ENCODE results near the gene CRB1. TPM values are rescaled to one million over a fixed set of nuclear protein-coding genes. Genes with fewer than 3 reads are reported as not detected.

The CRB1 gene
- total and polyA plus RNA-seq, 9 of the 15 experiments (the other 6 are each of a cell fraction or from before 2014, with no cell fraction given) = 0.04 to 0.10 TPM; not detected in 7

DNA sequence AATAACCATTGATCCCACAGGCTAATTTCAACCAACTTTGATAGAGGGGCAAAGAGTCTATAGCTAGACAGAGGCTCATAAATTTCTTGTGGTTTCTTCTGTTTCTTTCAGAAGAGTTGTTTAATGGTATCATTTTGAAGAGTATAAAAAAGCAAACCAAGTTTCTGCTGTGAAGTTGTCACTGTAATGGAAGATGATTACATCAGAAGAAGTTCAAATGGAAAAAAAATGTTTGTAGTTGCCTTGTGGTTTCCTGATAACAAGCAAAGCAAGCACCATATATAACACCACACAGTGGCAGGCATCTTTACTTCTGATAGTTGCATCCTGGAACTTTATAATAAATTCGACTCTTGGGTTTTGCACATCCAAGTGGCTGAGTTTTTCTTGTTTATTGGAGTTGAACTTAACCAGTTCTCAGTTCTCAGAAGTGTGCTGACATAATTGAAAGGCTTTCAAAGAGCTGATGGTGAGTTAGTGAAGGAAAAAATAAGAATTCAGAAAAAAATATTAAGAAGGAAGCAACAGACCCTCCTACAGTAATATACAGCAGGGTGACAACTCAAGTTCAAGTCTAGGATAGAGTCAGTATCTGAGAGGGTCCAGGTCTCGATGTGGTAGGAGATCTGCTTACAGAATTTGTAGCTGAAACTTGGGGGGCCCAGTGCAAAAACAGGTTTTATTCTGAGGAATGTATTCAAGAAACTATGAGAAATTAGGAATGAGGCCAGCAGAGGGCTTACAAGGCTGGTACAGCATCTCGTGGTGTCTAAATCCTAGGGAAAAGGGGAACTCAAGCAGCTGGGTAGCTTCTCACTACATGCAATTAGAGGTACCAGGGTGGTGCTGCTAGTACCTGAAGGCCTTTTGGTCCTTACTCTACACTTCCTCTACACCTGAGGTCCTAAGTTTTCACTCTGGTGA lies 123.5 kb downstream of the CRB1 start:
- WGBS (ENCODE audit: insufficient coverage, low coverage, missing lambda C conversion rate) = 0% methylated on average over 3 of the region's 3 CpGs
- Histone ChIP-seq H3K4me2 (ENCODE audit: insufficient read depth, low read length) (no peak overlapping the region), H3K9me1 (ENCODE audit: control insufficient read depth, insufficient read depth, low read length) (no peaks in the 10 kb centered on the region), H3K27ac (ENCODE audit: extremely low read depth, low read depth, low read length) (no peak overlapping the region), H2AFZ (ENCODE audit: low read depth, low read length) (no peak overlapping the region; the same call in 1 of the 2 replicates), H3K27me3 (ENCODE audit: control insufficient read depth in 2 of 2, insufficient read depth in 2 of 2, low read length in 2 of 2) (no peaks in the 10 kb centered on the region), H4K20me1 (replicated peaks; ENCODE audit: control insufficient read depth, insufficient read depth, low read length) (no peaks in the 10 kb centered on the region), H3K9ac (ENCODE audit: insufficient read depth in 1 of 2, low read depth in 2 of 2, low read length in 2 of 2) (no peak overlapping the region), H3K9me3 (replicated peaks; ENCODE audit: control insufficient read depth, insufficient read depth, low read depth, low read length) (no peaks in the 10 kb centered on the region), H3K4me1 (replicated peaks in 1 of 2; ENCODE audit: control insufficient read depth in 2 of 2, insufficient read depth in 2 of 2, low read length in 2 of 2) (peaks cover 0 to 14% of the 10 kb centered on the region in 2 experiments; a peak in 1 of 5 replicates), H3K36me3 (ENCODE audit: control insufficient read depth, insufficient read depth, low read length) (no peaks in the 10 kb centered on the region), H3K4me3 (no peak overlapping the region), H3K79me2 (ENCODE audit: control insufficient read depth, insufficient read depth, low read length) (no peaks in the 10 kb centered on the region)
- no peak for FAIRE-seq
- intact Hi-C loops (cut with micrococcal nuclease) = no loop called here
- ChIA-PET CTCF (ENCODE audit: low intra/inter-chr PET ratio) (no interaction called here), POLR2A (interaction anchor here (1.3 to 1.9 kb wide), 2 partner anchors 8 to 35 kb away, joined by 3 to 10 read pairs; no protein-coding TSS in a partner anchor)
- peak; percentile 60; the same call in 2 of the 3 replicates for ATAC-seq
- in situ Hi-C loops (cut with MboI) = no loop called here
- DNase-seq (ENCODE audit: extremely low read depth in 1 of 4, low spot score in 3 of 4) = peak in 1 of 4 experiments; percentile 5
- no TSS peak for BruUV-seq (replicated peaks)
- peak; percentile 26 for TF ChIP-seq MEIS2 (IDR thresholded peaks at IDR 0.05; ENCODE audit: partially characterized antibody)
- no peak for TF ChIP-seq ATF7 (IDR thresholded peaks at IDR 0.05)
- no peak for TF ChIP-seq CHD2 (IDR thresholded peaks at IDR 0.05; ENCODE audit: low read depth, low read length)
- TF ChIP-seq, protein P1, sequence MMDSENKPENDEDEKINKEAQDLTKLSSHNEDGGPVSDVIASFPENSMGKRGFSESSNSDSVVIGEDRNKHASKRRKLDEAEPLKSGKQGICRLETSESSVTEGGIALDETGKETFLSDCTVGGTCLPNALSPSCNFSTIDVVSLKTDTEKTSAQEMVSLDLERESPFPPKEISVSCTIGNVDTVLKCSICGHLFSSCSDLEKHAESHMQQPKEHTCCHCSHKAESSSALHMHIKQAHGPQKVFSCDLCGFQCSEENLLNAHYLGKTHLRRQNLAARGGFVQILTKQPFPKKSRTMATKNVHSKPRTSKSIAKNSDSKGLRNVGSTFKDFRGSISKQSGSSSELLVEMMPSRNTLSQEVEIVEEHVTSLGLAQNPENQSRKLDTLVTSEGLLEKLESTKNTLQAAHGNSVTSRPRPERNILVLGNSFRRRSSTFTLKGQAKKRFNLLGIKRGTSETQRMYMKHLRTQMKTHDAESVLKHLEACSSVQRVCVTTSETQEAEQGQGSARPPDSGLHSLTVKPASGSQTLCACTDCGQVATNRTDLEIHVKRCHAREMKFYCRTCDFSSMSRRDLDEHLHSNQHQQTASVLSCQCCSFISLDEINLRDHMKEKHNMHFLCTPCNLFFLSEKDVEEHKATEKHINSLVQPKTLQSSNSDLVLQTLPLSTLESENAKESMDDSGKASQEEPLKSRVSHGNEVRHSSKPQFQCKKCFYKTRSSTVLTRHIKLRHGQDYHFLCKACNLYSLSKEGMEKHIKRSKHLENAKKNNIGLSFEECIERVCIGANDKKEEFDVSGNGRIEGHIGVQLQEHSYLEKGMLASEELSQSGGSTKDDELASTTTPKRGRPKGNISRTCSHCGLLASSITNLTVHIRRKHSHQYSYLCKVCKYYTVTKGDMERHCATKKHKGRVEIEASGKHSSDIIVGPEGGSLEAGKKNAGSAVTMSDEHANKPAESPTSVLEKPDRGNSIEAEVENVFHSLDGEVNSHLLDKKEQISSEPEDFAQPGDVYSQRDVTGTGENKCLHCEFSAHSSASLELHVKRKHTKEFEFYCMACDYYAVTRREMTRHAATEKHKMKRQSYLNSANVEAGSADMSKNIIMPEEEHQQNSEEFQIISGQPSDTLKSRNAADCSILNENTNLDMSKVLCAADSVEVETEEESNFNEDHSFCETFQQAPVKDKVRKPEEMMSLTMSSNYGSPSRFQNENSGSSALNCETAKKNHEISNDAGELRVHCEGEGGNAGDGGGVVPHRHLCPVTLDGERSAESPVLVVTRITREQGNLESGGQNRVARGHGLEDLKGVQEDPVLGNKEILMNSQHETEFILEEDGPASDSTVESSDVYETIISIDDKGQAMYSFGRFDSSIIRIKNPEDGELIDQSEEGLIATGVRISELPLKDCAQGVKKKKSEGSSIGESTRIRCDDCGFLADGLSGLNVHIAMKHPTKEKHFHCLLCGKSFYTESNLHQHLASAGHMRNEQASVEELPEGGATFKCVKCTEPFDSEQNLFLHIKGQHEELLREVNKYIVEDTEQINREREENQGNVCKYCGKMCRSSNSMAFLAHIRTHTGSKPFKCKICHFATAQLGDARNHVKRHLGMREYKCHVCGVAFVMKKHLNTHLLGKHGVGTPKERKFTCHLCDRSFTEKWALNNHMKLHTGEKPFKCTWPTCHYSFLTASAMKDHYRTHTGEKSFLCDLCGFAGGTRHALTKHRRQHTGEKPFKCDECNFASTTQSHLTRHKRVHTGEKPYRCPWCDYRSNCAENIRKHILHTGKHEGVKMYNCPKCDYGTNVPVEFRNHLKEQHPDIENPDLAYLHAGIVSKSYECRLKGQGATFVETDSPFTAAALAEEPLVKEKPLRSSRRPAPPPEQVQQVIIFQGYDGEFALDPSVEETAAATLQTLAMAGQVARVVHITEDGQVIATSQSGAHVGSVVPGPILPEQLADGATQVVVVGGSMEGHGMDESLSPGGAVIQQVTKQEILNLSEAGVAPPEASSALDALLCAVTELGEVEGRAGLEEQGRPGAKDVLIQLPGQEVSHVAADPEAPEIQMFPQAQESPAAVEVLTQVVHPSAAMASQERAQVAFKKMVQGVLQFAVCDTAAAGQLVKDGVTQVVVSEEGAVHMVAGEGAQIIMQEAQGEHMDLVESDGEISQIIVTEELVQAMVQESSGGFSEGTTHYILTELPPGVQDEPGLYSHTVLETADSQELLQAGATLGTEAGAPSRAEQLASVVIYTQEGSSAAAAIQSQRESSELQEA (IDR thresholded peaks at IDR 0.05; ENCODE audit: low read depth) = no peak
- no peak for TF ChIP-seq CEBPG (CRISPR knock-in tag; IDR thresholded peaks at IDR 0.05)
- peak in 1 of 2 experiments; percentile 53; a peak in 2 of 4 replicates for TF ChIP-seq CEBPG (tag; conservative IDR thresholded peaks at IDR 0.05 in 1 of 2, IDR thresholded peaks at IDR 0.05 in 1 of 2)
- peak; percentile 48; the same call in 1 of the 2 replicates for TF ChIP-seq SPI1 (IDR thresholded peaks at IDR 0.05; ENCODE audit: borderline replicate concordance, low read depth, low read length)
- peak in 1 of 2 experiments; percentile 49; a peak in 1 of 4 replicates for TF ChIP-seq TEAD1 (CRISPR knock-in tag; IDR thresholded peaks at IDR 0.05)
- TF ChIP-seq CBFA2T3 (IDR thresholded peaks at IDR 0.05) = no peak
- TF ChIP-seq, protein P2, sequence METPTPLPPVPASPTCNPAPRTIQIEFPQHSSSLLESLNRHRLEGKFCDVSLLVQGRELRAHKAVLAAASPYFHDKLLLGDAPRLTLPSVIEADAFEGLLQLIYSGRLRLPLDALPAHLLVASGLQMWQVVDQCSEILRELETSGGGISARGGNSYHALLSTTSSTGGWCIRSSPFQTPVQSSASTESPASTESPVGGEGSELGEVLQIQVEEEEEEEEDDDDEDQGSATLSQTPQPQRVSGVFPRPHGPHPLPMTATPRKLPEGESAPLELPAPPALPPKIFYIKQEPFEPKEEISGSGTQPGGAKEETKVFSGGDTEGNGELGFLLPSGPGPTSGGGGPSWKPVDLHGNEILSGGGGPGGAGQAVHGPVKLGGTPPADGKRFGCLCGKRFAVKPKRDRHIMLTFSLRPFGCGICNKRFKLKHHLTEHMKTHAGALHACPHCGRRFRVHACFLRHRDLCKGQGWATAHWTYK (CRISPR knock-in tag; IDR thresholded peaks at IDR 0.05) = 0 out of 2 replicates have a peak, but pooled peaks have one; percentile 8
- TF ChIP-seq HDAC6 (IDR thresholded peaks at IDR 0.05; ENCODE audit: low read depth, low read length) = no peak
